Uterus (tissue), 4 donors: ENCODE data around the gene FABP2. TPM values are rescaled to one million over a fixed set of nuclear protein-coding genes. Genes with fewer than 3 reads are reported as not detected.
"Not testable (repeated sequence)": the region's sequence is repeated elsewhere in the genome, so short reads cannot be mapped to it uniquely, and the experiment has no call there.

Source experiments
- DNase-seq, 2 donors: peaks; one replicate each; pipeline ENCODE4 v3.0.0-alpha.2; 2019 to 2020
- H3K27ac ChIP-seq, 2 donors: fragments of 200-600 bp; sonication (generic); 1 replicate in 1 of 2; 2 replicates in 1 of 2; pipeline ENCODE4 v1.5.1; 2016 to 2018
- H3K27me3 ChIP-seq, 2 donors: fragments of 200-600 bp; sonication (generic); one replicate each; pipeline ENCODE4 v1.5.1; 2018 to 2019; ENCODE audit warnings: control low read depth in 1 of 2
- H3K36me3 ChIP-seq, 2 donors: fragments of 200-600 bp; sonication (generic); one replicate each; pipeline ENCODE4 v1.5.1; 2019; ENCODE audit warnings: control low read depth in 1 of 2
- H3K4me1 ChIP-seq, 2 donors: fragments of 200-600 bp; sonication (generic); one replicate each; pipeline ENCODE4 v1.5.1; 2018 to 2019; ENCODE audit warnings: control low read depth in 1 of 2
- H3K4me3 ChIP-seq, 2 donors: fragments of 200-600 bp; sonication (generic); 1 replicate in 1 of 2; 2 replicates in 1 of 2; pipeline ENCODE4 v1.5.1; 2018 to 2019; ENCODE audit warnings: mild to moderate bottlenecking in 1 of 2
- H3K9me3 ChIP-seq, 2 donors: fragments of 200-600 bp; sonication (generic); one replicate each; pipeline ENCODE4 v1.5.1; 2019; ENCODE audit warnings: control low read depth in 1 of 2
- POLR2A ChIP-seq, 2 donors: fragments of 450-650 bp; IDR thresholded peaks; one replicate each; pipeline ENCODE4 v1.6.1; 2016; ENCODE audit warnings: antibody characterized with exemption in 2 of 2, mild to moderate bottlenecking in 1 of 2, moderate library complexity in 1 of 2
- intact Hi-C: fragments of 100-400 bp; cut with DNase I; formaldehyde crosslinking; loops from one replicate; pipeline ENCODE4 v1.15.1; 2023; ENCODE audit warnings: low total_unique reads
- total RNA-seq, 4 donors: library from RNA; depleted of rRNA in 3 of 4; stranded (reverse); fragments of >200 nt in 3 of 4; gene quantifications; one replicate each; pipeline versions ENCODE4 v1.1.0 to v1.2.4, GENCODE V29; 2014 to 2023
- TF ChIP-seq, protein P1 (sequence below), 4 experiments: fragments of 200-600 bp in 2 of 4; fragments of 450-650 bp in 2 of 4; sonication (generic) in 2 of 4; IDR thresholded peaks; one replicate each; pipeline ENCODE4 v1.5.1; 2016 to 2019; ENCODE audit warnings: antibody characterized with exemption in 4 of 4, mild to moderate bottlenecking in 2 of 4, moderate library complexity in 1 of 4
- donor health status: DM: yes; HTN: yes; CAD: no.

Gene FABP2
- total RNA-seq, 4 donors from 2014 or later: not detected

DNA sequence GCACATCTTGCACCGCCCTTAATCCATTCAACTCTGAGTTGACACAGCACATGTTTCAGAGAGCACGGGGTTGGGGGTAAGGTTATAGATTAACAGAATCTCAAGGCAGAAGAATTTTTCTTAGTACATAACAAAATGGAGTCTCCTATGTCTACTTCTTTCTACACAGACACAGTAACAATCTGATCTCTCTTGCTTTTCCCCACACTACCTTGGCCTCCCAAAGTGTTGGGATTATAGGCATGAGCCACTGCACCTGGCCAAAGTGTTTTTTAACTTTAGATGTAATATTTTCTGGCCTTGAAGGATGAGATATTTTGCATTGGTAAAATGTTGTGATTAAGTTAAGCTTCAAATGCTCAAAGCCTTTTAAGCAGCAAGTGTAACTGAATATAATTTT, 21.4 kb upstream of the FABP2 start:
- H3K9me3 ChIP-seq, H3K36me3 ChIP-seq, DNase-seq, H3K4me1 ChIP-seq, intact Hi-C loops, H3K4me3 ChIP-seq, H3K27ac ChIP-seq, H3K27me3 ChIP-seq: not testable (repeated sequence)

DNA sequence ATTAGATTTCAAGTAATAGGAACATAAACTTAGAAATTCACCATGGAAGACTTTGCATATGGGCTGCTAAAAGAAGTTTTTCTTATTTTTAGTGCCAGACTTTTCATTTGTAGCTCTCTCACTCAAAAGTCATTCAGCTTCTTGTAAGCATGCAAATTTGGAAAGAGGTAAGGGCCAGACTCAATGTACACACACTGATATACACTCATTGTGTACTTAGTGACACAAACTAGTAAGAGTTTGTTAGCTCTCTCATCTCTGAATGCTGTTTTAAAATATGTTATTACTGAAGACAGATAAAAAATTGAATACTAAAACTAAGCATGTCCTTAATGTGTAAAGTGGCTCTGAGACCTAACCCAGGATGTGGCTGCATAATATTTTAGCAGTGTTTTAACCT, 18.0 kb upstream of the FABP2 start:
- H3K4me1 ChIP-seq, H3K4me3 ChIP-seq, H3K36me3 ChIP-seq, intact Hi-C loops, H3K27me3 ChIP-seq, DNase-seq, H3K9me3 ChIP-seq, H3K27ac ChIP-seq: not testable (repeated sequence)

DNA sequence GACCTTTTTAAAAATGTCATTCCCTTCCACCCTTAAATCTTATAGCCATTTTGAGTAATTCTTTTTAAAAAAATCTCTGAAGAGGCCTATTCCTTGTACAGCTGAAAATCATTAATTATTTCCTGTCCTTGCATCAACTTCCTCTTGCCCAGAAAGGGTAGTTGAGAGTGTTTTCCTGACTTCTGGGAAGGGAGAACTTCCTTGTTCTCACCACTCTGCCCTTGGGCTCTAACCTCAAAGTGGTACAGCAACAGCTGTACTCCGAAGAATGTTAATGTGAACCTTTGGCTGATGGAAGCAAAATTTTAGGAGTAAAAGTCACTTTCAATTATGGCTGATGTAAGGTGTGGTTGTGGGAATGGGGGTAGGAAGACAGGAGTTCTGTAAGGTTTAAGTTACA, 15.1 kb upstream of the FABP2 start:
- TF ChIP-seq POLR2A (IDR thresholded peaks at IDR 0.05): no peak
- TF ChIP-seq, protein P1, sequence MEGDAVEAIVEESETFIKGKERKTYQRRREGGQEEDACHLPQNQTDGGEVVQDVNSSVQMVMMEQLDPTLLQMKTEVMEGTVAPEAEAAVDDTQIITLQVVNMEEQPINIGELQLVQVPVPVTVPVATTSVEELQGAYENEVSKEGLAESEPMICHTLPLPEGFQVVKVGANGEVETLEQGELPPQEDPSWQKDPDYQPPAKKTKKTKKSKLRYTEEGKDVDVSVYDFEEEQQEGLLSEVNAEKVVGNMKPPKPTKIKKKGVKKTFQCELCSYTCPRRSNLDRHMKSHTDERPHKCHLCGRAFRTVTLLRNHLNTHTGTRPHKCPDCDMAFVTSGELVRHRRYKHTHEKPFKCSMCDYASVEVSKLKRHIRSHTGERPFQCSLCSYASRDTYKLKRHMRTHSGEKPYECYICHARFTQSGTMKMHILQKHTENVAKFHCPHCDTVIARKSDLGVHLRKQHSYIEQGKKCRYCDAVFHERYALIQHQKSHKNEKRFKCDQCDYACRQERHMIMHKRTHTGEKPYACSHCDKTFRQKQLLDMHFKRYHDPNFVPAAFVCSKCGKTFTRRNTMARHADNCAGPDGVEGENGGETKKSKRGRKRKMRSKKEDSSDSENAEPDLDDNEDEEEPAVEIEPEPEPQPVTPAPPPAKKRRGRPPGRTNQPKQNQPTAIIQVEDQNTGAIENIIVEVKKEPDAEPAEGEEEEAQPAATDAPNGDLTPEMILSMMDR (IDR thresholded peaks at IDR 0.05): no peak
- Histone ChIP-seq H3K27ac (no peak overlapping the region), H3K9me3 (no peaks in the 10 kb centered on the region), H3K4me3 (no peak overlapping the region), H3K36me3 (no peaks in the 10 kb centered on the region), H3K27me3 (no peaks in the 10 kb centered on the region), H3K4me1 (no peaks in the 10 kb centered on the region)
- intact Hi-C loops: no loop called here
- DNase-seq: no peak

DNA sequence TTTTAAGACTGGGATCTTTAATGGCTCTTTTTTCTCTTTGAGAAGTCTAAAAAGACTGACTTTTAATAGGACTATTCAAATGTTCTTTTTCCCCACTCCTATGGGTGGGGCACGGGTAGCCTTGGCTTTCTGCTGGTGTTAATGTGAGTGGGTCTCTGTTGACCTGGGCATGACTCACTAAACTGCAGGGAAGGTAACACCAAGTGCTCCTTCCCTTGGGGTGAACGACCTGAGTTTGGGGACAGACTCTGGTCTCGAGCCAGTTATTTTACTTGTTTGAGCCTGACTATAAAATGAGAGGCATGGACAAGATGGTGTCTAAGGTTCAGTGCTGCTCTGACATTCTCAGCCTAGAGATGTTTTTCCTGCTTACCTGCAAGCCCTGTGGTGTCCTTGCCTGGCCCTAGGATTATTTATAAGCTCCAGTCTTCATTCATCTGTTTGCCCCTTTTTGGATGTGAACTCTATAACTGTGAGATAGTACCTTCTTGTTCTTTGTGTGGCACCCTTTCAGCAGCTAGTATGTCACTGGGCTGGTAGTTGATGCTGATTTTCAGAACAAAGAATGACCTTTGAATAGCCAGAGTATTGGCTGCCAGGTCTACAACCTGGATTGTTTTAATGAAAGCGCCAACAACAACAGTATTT, 14.5 kb upstream of the FABP2 start:
- H3K4me3 ChIP-seq, intact Hi-C loops, DNase-seq, H3K4me1 ChIP-seq, H3K36me3 ChIP-seq, H3K9me3 ChIP-seq, H3K27me3 ChIP-seq: not testable (repeated sequence)
- H3K27ac ChIP-seq: peak overlapping the region in 1 of 2 donors; percentile 21

DNA sequence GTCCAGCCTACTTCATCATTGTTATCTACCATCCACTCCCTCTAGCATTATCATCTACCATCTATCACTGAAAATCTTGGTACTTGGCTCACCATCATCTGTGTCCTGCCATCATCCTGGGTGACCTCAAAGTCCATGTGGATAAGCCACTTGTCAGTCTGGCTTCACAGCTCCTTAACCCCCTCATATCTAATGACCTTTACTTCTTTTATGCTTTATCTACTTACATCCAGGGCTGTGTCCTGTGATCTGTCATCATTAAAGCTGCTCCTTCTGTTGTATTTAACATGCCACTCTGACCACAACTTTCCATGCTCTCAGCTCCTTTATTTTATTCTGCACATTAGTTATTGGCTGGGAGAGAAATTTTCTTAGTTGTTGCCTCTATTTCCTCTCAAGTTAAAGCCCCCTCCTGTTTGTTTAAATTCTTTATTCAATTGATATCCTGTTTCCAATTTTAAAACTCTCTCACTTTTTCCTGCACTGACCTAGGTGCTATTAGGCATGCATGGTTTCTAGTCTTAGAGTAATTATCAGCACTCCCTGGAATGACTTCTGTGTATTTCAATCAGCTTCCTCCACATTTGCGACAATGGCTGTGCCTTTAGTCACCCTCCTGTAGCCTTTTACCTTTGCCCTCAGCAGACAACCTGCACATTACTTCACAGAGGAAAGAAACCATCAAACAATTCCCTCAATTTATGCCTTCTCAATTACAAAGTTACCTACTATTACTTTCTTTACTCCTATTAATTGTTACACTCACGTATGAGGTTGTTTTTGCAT, 8.1 kb upstream of the FABP2 start:
- Histone ChIP-seq H3K27ac (no peak overlapping the region), H3K27me3 (no peaks in the 10 kb centered on the region), H3K9me3 (no peaks in the 10 kb centered on the region), H3K4me3 (no peak overlapping the region), H3K36me3 (no peaks in the 10 kb centered on the region), H3K4me1 (no peaks in the 10 kb centered on the region)
- no peak for DNase-seq
- intact Hi-C loops: no loop called here
- TF ChIP-seq, protein P1 (IDR thresholded peaks at IDR 0.05): no peak
- TF ChIP-seq POLR2A (IDR thresholded peaks at IDR 0.05): no peak

DNA sequence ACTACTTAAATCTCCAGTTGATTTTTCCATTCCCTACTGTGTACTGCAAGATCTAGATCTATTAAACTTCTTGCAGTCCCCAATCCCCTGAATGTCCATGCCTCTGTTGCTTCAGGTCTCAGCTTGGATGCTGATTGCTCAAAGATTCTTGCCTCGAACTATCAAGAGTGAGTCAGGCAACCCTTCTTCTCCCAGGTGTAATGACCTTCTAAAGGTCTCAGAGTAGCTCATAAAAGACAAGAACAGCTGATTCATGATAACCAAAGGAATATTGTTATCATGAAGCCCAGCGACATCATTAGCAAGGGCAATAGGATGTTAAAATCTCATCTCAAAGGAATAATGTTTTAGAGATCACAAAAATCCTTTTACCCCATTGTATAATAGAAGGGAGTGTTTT, 6.8 kb upstream of the FABP2 start:
- H3K36me3 ChIP-seq: no peaks in the 10 kb centered on the region

More for the DNA sequence above, 6.8 kb upstream of the FABP2 start:
- H3K9me3 ChIP-seq: no peaks in the 10 kb centered on the region
- H3K27ac ChIP-seq: no peak overlapping the region
- TF ChIP-seq POLR2A (IDR thresholded peaks at IDR 0.05): no peak
- TF ChIP-seq, protein P1 (IDR thresholded peaks at IDR 0.05): no peak
- DNase-seq: no peak
- no peak overlapping the region for H3K4me3 ChIP-seq
- no peaks in the 10 kb centered on the region for H3K4me1 ChIP-seq
- H3K27me3 ChIP-seq: no peaks in the 10 kb centered on the region
- intact Hi-C loops: no loop called here
